ENCODE data around the gene EFNB2.

The EFNB2 gene

DNA sequence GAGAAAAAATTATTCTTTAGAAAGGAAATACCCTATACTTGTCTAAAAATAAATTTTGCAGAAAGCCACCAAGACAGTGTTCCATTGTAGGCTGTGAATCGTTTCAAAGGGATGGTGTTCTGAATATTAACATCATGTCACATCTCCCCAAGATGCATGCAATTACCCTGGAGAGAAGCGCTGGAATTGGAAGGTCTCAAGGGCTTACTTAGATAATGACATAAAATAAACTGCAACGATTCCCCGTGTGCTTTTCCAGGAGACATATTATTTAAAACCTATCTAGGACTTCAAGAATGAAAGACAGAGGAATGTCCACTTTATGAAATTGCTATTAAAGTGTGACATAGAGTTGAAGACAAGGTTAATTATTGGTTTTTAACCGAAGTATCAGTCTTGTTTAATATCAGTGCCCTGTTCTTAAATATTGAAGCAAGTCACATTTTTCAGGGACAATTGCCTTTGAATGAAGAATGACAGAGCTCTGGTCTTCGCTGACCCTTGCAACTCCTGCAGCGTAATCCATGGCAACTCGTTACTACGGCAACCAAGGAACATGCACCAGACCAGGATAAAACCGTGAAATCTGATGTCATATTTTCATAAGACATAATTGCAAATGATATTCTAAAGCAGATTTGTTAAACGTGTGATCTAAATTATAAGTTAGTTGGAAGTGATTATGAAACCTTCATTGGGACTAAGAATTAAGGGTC lies 91.7 kb downstream of the EFNB2 start:
- Histone ChIP-seq H3K4me1 (peaks cover 40% of the 10 kb centered on the region), H3K27me3 (no peaks in the 10 kb centered on the region), H3K27ac (no peak overlapping the region), H3K36me3 (no peaks in the 10 kb centered on the region), H3K4me2 (no peak overlapping the region), H3K9me3 (peaks cover 9% of the 10 kb centered on the region), H4K20me1 (no peaks in the 10 kb centered on the region), H3K4me3 (no peak overlapping the region), H3K9ac (no peak overlapping the region)
- TF ChIP-seq Cebpa-rat (IDR thresholded peaks at IDR 0.05): no peak

- H3K36me3 ChIP-seq: no peaks in the 10 kb centered on the region
- H3K9me3 ChIP-seq: no peaks in the 10 kb centered on the region
- H4K20me1 ChIP-seq: no peaks in the 10 kb centered on the region
- H3K27me3 ChIP-seq: no peaks in the 10 kb centered on the region
- H3K4me3 ChIP-seq: no peak overlapping the region
- TF ChIP-seq Cebpa-rat (IDR thresholded peaks at IDR 0.05): no peak
- H3K27ac ChIP-seq: no peak overlapping the region
- H3K9ac ChIP-seq: no peak overlapping the region
- H3K4me1 ChIP-seq: peaks cover 11% of the 10 kb centered on the region
- no peak overlapping the region for H3K4me2 ChIP-seq
Measured at GRCh38 chr13:106440866-106441265, 94.6 kb downstream of the EFNB2 start.

Data from BLaER1 (cell line).